NCI-H1048 (cell line): ENCODE results near the gene DPF3.

Source experiments
- DNase-seq: peaks from one replicate; lab custom pipeline; 2025; lab: John Stamatoyannopoulos, UW

DPF3 gene

DNA sequence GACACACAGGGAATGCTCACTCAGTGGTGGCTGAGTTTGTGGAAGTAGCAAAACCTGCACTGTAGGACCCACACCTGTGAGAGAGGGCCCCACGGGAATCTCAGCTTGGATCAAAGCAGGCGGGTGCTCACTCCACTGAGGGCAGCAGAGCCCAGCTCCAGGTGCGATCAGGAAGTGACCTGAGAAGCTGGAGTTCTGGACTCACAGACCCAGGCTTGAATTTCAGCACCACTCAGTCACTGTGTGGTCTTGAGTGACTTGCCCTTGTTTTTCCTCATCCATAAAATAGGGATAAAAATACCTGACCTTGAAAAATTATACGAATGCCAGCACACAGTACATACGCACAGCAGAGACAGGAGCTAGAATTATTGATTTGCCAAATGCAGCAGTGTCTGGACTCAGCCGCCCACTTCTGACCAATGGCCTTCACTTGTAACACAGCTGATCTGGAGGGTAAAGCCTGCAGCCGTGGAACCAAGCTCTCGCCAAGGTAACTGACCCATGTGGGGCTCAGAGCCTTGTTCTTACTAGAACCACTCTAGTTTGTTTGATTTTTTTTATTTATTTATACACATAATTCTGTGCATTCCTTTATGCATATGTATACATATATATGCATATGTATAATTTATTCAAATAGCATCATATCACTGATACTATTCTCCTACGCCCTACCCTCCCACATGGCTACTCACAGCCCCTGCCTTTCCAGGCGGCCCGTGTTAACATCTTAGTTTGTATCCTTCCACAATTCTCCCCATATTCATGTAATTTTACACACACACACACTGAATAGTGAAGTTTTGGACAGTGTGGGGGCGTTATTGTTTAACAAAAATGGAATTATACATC lies 53.9 kb downstream of the DPF3 start:
- no peak for DNase-seq

- no peak for DNase-seq
These were observed 54.5 kb downstream of the DPF3 start for GRCh38 chr14:72839351-72839750.

- DNase-seq: no peak
These were observed 57.8 kb downstream of the DPF3 start for GRCh38 chr14:72836085-72836484.

DNA sequence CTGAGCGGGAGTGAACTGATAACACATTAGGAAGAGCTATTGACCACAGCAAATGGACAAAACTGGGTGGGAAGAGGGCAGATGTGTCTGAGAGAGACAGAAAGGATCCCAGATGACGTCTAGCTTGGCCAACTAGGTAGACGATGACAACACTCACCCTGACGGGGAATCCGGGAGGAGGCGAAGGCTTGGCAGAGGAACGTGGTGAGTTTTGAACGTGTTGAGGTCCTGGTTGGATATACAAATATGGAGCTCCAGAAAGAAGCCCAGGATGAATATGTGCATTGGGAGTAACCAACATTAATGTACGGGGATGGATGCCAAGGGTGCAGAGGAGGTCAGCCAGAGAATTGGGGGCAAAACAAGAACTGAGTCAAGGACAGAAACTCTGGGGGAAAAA lies 60.7 kb downstream of the DPF3 start:
- no peak for DNase-seq

GRCh38 chr14:72830786-72831594 lies 62.9 kb downstream of the DPF3 start:
- no peak for DNase-seq

GRCh38 chr14:72830356-72830755 lies 63.5 kb downstream of the DPF3 start:
- no peak for DNase-seq

DNA sequence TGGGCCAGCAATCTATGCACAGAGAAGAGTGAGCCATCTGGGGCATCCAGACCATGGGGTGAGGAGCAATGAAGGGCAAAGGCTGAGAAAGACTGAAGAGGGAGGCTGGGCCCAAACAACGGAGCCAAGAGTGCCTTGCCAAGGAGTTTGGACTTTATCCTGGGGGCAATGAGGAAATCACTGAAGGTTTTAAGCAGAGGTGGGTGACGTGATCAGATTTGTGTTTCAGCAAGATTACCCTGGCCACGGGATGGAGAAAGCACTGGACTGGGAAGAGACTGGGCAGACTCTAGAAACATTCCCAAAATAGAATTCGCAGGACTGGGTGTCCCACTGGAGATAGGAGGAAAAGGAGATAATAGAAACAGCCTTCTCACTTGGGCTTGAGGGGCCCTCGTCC lies 65.3 kb downstream of the DPF3 start:
- no peak for DNase-seq

GRCh38 chr14:72826039-72826438 lies 67.9 kb downstream of the DPF3 start:
- DNase-seq: no peak

- no peak for DNase-seq
These were observed 68.4 kb downstream of the DPF3 start for GRCh38 chr14:72825486-72825885.

DNA sequence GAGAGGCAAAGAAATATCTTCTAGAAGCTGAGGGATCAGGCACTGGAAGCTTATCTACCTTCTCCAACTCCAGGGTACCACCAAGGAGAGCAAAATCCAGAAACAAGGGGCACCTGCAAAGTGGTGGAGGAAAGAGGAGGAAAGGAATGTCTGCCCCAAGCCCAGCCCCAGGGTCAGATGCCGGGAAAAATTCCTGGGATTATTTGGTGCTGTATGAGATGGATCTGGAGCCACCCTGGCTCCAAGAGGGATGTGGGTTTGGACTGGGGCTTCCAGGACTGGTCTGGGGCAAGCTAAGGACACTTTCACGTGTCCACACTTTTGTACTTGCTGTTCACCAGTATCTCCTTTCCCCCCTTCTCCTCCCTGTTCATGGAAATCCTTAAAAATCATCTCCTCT lies 69.8 kb downstream of the DPF3 start:
- DNase-seq: no peak

GRCh38 chr14:72822946-72823611 lies 70.8 kb downstream of the DPF3 start:
- DNase-seq: no peak

- DNase-seq: no peak
These were observed 74.9 kb downstream of the DPF3 start for GRCh38 chr14:72818998-72819397.

DNA sequence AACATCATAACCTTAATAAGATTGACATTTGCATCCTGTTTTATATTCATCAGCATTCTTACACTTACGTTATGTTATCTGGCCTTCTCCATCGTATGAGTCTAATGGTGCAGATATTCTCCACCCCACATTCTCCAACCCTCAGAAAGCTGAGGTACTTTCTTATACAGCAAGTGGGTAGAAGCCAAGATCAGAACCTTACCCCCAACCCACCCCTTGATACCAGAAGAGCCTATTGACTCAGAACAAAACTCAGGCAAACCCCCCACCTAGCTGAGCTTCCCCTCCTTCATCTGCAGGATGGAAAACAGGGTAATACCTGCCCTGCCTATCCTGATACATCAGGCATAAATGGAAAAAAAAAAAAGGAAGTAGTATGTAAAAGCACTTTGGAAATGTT lies 77.6 kb downstream of the DPF3 start:
- DNase-seq: no peak

DNA sequence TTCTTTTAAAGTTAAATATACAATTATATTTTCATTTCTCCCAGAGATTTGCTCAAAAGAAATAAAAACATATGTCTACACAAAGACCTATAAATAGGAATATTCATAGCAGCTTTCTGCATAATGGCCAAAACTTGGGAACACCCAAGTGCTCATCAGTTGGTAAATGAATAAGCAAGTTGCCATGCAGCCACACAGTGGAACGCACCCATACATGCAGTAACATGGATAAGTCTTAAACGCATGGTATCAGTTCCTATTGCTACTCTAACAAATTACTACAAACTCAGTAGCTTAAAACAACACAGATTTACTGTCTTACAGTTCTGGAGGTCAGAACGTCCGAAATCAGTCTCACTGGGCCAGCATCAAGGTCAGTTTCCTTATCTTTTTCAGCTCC lies 78.5 kb downstream of the DPF3 start:
- DNase-seq: no peak

DNA sequence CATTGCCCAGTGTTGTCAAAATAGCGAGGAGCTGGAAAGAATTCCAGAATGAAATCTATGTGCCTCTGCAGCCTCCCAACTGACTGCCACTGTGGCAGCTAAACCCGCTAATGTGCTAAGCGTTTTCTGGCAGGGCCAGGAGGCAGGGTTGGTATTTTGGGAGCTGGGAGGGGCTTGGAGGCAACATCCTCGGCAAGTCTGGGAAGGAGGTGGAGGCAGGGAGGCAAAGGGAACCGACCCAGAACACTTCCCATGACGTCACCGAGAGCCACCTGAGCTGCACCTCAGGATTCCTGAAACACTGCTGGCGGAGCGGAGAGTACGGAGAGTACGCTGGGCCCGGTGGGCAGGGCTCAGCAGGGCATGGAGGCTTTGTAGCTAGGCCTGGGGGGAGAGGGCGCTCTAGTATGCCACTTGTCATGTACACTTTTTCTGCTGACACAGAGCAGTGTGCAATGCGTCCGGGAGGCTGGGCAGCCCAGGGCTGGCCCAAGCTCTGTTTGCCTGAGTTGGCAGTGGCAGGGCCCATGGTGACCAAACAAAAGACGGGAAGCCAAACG lies 81.5 kb downstream of the DPF3 start:
- no peak for DNase-seq

- DNase-seq: no peak
These were observed 83.7 kb downstream of the DPF3 start for GRCh38 chr14:72810201-72810600.

GRCh38 chr14:72809063-72809462 lies 84.8 kb downstream of the DPF3 start:
- DNase-seq: no peak

- no peak for DNase-seq
These were observed 85.3 kb downstream of the DPF3 start for GRCh38 chr14:72808564-72808963.

DNA sequence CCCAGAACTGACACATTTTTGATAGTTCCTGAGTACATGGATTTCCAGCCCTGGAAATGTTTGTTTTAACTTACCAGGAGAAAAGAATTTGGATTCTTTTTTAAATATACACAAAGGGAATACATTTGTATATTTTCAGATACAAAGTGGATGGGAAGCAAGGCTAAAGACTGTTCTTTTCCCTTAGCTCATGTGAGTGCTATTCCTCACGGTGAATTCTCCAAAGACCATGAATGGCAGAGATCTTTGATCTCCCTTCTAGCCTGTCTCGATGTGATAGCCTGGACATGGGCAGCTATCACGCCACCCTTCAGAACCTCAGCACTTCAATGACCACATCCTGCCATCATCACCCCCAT lies 91.3 kb downstream of the DPF3 start:
- no peak for DNase-seq

DNA sequence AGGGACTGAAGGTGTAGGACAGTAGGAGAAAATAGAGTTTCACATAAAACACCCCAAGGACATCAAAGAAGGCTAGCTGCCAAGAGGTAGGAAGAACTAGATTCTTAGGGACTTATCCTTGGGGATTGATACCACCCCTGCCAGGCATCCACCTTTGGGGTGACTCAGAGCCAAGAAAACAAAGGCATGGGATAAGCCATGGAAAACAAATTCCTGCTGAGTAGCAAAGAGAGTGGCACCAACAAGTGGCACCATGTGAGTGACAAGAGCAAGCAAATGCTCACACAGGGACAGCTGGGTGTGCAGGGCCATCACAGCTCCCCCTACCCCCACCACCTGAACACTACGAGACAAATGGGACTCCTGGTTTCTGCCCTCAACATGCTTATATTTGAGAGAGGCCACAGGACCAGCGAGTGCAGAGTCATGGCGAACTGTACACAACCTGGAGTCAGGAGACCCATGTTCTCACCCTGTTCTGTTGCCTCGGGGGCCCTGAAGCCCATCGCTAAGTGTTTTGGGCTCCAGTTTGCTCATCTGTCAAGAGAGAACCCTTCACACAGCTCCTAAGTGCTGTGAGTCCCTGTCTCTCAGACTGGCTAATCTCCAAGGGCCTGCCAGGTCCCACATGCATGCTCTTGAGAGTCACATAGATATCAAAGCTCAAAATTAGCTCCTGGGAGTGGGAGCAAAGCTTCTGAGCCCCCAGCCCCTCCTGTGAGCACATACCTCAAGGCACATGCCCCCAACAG lies 91.9 kb downstream of the DPF3 start:
- DNase-seq: no peak

- DNase-seq: no peak
These were observed 92.5 kb downstream of the DPF3 start for GRCh38 chr14:72801381-72801812.
